Hematopoietic multipotent progenitor cell treated with erythropoietin and hydrocortisone succinate and interleukin-3 and kit ligand, for 4 days (in vitro differentiated cells): ENCODE data around the gene HLA-DPB1.
"Not testable (repeated sequence)": the region's sequence is repeated elsewhere in the genome, so short reads cannot be mapped to it uniquely, and the experiment has no call there.

Experiments used
- DNase-seq: peaks from one replicate; pipeline ENCODE4 v3.0.0-alpha.2; 2015

The HLA-DPB1 gene

DNA sequence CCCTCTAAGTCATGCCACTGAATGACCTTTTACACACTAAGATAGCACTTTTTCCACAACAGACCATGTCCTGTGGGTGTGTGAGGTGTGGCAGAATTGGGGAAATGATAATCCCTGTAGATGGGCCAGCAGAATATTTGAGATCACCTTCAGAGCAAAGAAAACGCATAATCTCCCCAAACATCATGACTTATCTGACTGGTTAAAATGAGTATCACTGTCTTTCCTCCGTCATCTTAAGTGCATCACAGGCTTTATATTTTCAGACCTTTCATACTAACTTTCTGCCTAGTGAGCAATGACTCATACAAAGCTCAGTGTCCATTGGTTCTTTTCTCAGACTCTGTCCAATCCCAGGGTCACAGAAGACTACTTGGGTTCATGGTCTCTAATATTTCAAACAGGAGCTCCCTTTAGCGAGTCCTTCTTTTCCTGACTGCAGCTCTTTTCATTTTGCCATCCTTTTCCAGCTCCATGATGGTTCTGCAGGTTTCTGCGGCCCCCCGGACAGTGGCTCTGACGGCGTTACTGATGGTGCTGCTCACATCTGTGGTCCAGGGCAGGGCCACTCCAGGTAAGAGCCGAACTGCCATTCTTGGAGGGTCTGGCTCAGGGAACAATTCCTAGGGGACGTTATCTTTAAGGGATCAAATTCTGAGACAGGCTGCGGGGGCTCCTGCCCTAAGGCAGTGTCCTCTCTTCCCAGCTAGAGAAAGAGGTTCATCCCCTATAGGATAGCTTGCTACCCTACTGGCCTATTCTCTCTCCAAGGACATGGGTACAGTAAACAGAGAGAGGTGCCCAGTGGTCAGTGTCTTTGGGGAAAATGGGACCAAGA is at the start of gene HLA-DPB1:
TSS of gene HLA-DPB1 (plus strand) at position 423 of the 838 bp plus-strand sequence. CDS start at position 475, 52 bp downstream.
- peak; percentile 94 for DNase-seq

DNA sequence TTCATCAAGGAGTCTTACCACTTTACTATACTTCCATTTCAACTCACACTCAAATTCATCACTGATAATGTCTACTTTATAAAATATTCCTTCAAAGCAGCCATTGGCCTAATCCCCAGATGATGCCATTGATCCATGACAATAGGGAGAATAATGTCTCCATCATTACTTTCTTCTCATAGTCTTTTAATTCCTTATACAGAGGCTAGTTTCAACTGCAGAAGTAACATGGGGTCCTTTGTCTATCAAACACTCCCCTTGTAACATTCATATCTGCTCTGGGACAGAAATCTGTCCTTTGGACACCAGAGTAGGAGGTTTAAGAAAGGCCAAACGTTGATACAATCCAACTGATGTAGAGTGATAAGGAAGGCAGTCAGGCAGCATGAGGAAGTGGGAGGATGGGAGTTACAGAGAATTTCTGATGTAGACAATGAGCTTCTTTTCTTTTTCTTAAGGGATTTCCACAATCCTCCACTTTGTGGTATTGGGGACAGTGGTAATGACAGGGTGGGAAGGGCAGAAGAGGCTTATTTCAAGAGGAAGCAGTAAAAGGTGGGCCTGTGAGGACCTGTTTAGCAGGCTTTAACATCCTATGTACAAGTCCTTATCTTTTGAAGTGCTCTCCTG is 47.5 kb upstream of the HLA-DPB1 start:
- peak; percentile 32 for DNase-seq

GRCh38 chr6:33029328-33030184 is 46.2 kb upstream of the HLA-DPB1 start:
- peak; percentile 89 for DNase-seq

- DNase-seq = no peak
Measured at GRCh38 chr6:33030245-33030644, 45.5 kb upstream of the HLA-DPB1 start.

- no peak for DNase-seq
Measured at GRCh38 chr6:33034554-33034953, 41.2 kb upstream of the HLA-DPB1 start.

- no peak for DNase-seq
Measured at GRCh38 chr6:33036535-33036934, 39.3 kb upstream of the HLA-DPB1 start.

GRCh38 chr6:33040157-33040556 is 35.6 kb upstream of the HLA-DPB1 start:
- DNase-seq = no peak

DNA sequence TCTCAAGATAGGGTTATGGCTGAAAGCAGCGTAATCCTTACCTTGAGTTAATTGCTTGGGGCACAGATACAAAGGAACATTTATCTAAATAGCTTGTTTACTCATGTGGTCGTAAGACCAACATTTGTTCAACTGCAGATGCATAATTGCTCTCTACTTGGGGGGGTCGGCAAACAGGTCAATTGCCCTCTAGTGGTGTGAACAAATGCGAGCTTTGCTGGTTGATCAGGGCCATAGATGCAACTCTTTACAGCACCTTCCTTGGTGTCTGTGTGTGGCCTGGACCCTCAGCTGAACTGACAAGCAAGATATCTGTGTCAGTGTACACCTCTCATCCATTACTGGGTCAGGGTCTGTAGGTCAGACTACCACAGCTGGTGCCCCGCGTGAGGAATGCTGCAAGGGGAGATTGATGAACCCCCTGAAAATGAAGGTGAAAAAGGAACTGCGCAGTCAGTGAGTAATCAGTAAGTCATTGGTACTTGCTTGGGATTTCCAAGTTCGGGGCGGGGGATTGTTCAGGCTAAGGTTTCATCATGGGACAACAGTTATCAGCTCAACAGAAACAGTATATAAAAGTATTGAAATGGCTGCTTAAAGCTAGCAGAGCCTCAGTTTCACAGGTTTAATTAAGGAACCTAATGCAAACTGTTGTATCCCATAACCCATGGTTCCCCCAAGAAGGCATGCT is 26.3 kb upstream of the HLA-DPB1 start:
- peak; percentile 23 for DNase-seq

GRCh38 chr6:33050014-33050810 is 25.6 kb upstream of the HLA-DPB1 start:
- DNase-seq = peak; percentile 58

GRCh38 chr6:33052627-33053026 is 23.2 kb upstream of the HLA-DPB1 start:
- DNase-seq = no peak

DNA sequence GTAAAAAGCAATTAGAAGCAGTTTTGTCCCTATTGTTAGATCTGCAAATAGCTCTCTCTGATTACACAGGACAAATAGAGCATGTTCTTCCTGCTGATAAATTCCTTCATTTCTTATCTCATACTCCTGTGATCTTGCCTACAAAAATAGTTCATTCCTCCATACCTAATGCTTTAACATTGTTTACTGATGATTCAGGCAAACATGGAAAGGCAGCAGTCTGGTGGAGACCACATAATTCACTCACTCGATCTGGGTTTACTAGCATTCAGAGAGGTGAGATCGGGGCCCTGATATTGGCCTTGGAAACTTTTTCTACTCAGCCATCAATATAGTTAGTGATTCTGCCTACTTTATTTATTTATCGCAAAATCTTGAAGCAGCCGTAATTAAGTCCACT is 22.6 kb upstream of the HLA-DPB1 start:
- DNase-seq = no peak

DNA sequence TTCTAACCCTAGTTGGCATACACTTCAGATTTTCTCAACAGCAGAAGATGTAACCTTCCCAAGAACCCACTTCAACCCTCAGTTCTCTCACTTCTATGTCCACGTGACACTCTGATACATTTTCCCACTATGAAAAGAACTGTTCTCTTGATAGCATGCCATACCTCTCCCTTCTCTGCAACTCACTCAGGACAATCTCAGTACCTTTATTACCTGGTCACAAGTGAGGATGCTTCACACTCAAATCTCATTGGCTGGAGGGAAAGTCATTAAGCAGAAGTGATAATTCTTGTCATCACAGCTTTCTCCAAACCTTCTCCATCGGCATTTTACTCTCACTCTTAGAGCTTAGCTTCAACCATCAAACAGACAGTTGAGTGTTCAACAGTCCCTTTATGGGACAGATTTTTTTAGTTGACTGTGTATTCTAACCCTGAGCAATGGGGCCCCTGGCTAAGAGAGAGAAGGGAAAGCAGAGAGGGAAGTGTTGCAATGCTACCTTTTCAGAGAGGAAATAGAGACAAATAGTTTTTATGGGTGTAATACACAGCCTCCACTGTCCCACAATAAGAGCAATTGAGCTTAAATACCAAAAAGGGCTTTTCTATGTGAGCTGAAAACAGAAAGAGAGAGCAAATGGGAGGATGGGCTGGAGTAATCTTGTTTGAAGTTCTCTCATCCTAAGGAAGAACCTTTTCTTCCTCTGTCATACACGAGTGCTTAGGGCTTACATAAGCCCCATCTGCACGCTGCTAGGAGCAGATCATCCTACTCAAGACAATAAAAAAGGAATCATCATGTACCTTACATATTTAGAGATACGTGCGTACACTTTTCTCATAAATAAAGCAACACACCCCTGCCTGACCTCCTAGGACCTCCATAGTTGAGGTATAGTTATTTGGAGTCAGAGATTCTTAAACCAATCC is 18.3 kb upstream of the HLA-DPB1 start:
- no peak for DNase-seq

GRCh38 chr6:33061987-33062386 is 13.8 kb upstream of the HLA-DPB1 start:
- DNase-seq = peak; percentile 72

DNA sequence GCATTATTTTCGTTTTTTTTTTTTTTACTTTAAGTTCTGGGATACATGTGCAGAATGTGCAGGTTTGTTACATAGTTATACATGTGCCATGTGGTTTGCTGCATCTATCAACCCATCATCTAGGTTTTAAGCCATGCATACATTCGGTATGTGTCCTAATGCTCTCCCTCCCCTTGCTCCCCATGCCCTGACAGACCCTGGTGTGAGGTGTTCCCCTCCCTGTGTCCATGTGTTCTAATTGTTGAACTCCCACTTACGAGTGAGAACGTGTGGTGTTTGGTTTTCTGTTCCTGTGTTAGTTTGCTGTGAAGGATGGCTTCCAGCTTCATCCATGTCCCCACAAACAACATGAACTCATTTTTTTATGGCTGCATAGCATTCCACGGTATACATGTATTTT is 12.4 kb upstream of the HLA-DPB1 start:
- not testable (repeated sequence) for DNase-seq

GRCh38 chr6:33064723-33065122 is 11.1 kb upstream of the HLA-DPB1 start:
- no peak for DNase-seq

DNA sequence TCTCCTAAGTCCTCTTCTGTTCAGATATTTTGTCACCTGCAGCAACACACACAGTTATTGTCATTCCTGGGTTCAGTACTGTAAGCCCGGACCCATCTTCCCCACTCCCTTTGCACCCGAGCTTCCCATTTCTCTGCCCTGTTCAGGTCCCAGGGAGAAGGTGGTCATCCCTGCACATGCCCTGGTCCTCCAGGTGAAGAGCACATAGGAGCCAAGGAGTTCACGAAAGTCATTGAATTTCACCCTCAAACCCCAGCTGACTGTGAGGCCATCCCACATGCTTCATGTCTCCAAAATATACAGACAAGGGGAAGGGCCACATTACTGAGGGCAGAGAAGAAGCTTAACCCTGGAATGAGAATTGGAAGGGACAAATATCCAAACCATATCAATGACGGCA is 10.5 kb upstream of the HLA-DPB1 start:
- no peak for DNase-seq

DNA sequence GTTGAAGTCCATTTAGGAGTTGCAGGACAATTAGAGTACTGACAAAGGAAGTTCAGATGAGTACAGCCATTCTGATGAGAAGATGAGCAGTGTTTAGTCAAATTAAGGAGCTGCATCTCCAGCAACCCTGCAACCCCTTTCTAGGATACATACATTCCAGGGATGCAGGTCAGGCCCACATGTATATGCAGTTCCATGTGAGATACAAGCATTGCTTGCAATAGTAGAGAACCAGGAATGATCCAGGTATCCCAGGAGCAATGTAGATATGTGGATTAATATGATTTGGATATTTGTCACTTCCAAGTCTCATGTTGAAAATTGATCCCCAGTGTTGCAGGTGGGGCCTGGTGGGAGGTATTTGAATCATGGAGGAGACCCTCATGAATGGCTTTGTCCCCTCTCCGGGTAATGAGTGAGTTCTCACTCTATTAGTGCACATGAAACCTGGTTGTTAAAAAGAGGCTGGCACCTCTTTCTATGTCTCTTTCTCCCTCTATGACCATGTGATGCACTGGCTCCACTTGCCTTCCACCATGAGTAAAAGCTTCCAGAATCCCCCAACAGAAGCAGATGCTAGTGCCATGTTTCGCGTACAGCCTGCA is 8.8 kb upstream of the HLA-DPB1 start:
- DNase-seq = no peak

DNA sequence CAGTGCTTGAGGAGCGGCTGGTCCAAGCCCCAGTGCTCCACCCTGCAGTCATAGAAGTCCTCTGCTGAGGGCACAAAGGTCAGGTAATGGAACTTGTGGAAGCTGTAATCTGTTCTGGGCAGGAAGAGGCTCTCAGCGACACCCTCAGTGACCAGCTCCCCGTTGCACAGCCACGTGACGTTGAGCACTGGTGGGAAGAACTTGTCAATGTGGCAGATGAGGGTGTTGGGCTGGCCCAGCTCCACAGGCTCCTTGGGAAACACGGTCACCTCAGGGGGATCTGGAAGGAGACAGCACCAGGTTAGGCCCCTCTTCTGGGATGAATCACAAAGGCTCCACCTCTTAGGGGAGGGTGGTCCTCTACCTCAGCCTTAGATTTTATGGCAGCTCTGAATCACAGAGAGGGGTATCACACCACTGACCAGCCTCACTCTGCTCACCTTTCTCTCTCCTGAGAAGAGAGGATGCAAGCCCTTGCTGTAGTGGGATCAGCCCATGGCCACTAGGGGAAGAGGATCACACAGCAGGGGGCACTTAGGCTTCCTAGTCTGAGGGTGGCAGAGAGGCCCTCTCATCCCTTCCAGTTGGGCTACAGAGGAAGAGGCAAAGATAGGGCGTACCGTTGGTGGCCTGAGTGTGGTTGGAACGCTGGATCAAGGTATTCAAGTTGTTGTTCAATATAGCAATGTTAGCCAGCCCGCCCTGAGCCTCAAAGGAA is 6.6 kb upstream of the HLA-DPB1 start:
- no peak for DNase-seq

GRCh38 chr6:33070909-33071308 is 4.9 kb upstream of the HLA-DPB1 start:
- no peak for DNase-seq

DNA sequence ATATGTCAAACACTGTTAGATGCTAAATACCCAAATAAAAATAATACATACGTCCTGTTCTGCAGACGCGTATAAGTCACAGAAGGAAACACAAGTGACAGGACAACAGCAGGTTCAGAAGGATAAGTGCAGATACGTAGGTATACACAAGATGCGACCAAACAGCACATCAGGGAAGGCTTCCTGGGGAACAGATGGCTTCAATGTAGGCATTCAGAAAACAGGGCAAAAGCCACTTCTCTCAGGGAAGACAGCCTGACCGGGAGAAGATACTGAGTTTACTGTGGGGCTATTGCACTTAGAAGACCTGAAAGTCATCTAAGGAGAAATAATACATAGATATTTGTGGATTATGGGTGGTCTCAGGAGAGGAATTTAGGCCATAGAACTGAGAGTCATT is 4.2 kb upstream of the HLA-DPB1 start:
- DNase-seq = no peak
